Left ventricle myocardium inferior (tissue), 1 donor: ENCODE results near the gene CLEC18C. TPM values are rescaled to one million over a fixed set of nuclear protein-coding genes. Genes with fewer than 3 reads are reported as not detected.
"Not testable (repeated sequence)": the region's sequence is repeated elsewhere in the genome, so short reads cannot be mapped to it uniquely, and the experiment has no call there.

Experiments
- DNase-seq: peaks from one replicate; pipeline ENCODE4 v3.0.0-alpha.2; 2020
- H3K27ac ChIP-seq: fragments of 200-600 bp; replicated peaks from 2 replicates; pipeline ENCODE4 v1.8.0; 2021
- H3K27me3 ChIP-seq: fragments of 200-600 bp; 2 replicates; pipeline ENCODE4 v1.8.0; 2021; ENCODE audit warnings: low read depth
- H3K36me3 ChIP-seq: fragments of 200-600 bp; 2 replicates; pipeline ENCODE4 v1.8.0; 2021
- H3K4me1 ChIP-seq: fragments of 200-600 bp; 2 replicates; pipeline ENCODE4 v1.8.0; 2021
- H3K4me3 ChIP-seq: fragments of 200-600 bp; 2 replicates; pipeline ENCODE4 v1.8.0; 2021; ENCODE audit warnings: mild to moderate bottlenecking, moderate library complexity
- H3K9me3 ChIP-seq: fragments of 200-600 bp; replicated peaks from 2 replicates; pipeline ENCODE4 v1.8.0; 2021
- intact Hi-C: fragments of 100-400 bp; cut with micrococcal nuclease; formaldehyde crosslinking; loops from one replicate; pipeline ENCODE4 v1.11.0; 2022
- total RNA-seq: library from RNA; stranded (reverse); fragmentation: NEBNext Ultra II Directional; extraction: Animal tissue kit (Norgen Biotek cat#: 25700); gene quantifications from one replicate; pipeline ENCODE4 v1.2.1, GENCODE V29; 2021
- donor health status: DM: no; HTN: yes; CAD: no; lungs with severe emphysema.

Gene CLEC18C
- total RNA-seq, 1 donor from 2014 or later = not detected

- H3K9me3 ChIP-seq, H3K4me1 ChIP-seq, intact Hi-C loops, H3K4me3 ChIP-seq, DNase-seq, H3K36me3 ChIP-seq, H3K27ac ChIP-seq, H3K27me3 ChIP-seq: not testable (repeated sequence)
Observed at GRCh38 chr16:70196683-70197300, 23.2 kb downstream of the CLEC18C start.

GRCh38 chr16:70197611-70198010 lies 24.0 kb downstream of the CLEC18C start:
- H3K27me3 ChIP-seq, DNase-seq, H3K9me3 ChIP-seq, H3K4me3 ChIP-seq, H3K36me3 ChIP-seq, intact Hi-C loops, H3K4me1 ChIP-seq, H3K27ac ChIP-seq: not testable (repeated sequence)

GRCh38 chr16:70198230-70198629 lies 24.6 kb downstream of the CLEC18C start:
- intact Hi-C loops, H3K9me3 ChIP-seq, H3K27ac ChIP-seq, H3K27me3 ChIP-seq, H3K36me3 ChIP-seq, H3K4me1 ChIP-seq, H3K4me3 ChIP-seq, DNase-seq: not testable (repeated sequence)

- H3K36me3 ChIP-seq, H3K4me1 ChIP-seq, intact Hi-C loops, DNase-seq, H3K9me3 ChIP-seq, H3K4me3 ChIP-seq, H3K27ac ChIP-seq, H3K27me3 ChIP-seq: not testable (repeated sequence)
Observed at GRCh38 chr16:70198666-70199065, 25.1 kb downstream of the CLEC18C start.

- H3K9me3 ChIP-seq, DNase-seq, H3K36me3 ChIP-seq, H3K27me3 ChIP-seq, intact Hi-C loops, H3K27ac ChIP-seq, H3K4me3 ChIP-seq, H3K4me1 ChIP-seq: not testable (repeated sequence)
Observed at GRCh38 chr16:70199170-70199569, 25.6 kb downstream of the CLEC18C start.

GRCh38 chr16:70200063-70200462 lies 26.5 kb downstream of the CLEC18C start:
- H3K27ac ChIP-seq, DNase-seq, H3K4me1 ChIP-seq, H3K9me3 ChIP-seq, H3K4me3 ChIP-seq, intact Hi-C loops, H3K36me3 ChIP-seq, H3K27me3 ChIP-seq: not testable (repeated sequence)

- H3K4me1 ChIP-seq, H3K9me3 ChIP-seq, H3K4me3 ChIP-seq, intact Hi-C loops, H3K36me3 ChIP-seq, H3K27me3 ChIP-seq, DNase-seq, H3K27ac ChIP-seq: not testable (repeated sequence)
Observed at GRCh38 chr16:70203508-70203907, 29.9 kb downstream of the CLEC18C start.

- DNase-seq, intact Hi-C loops: not testable (repeated sequence)
Observed at GRCh38 chr16:70204010-70204409, 30.4 kb downstream of the CLEC18C start.

GRCh38 chr16:70204668-70205405 lies 31.2 kb downstream of the CLEC18C start:
- intact Hi-C loops, H3K36me3 ChIP-seq, H3K27ac ChIP-seq, H3K4me3 ChIP-seq, DNase-seq, H3K27me3 ChIP-seq, H3K9me3 ChIP-seq, H3K4me1 ChIP-seq: not testable (repeated sequence)

More at GRCh38 chr16:70204010-70204409, 30.4 kb downstream of the CLEC18C start:
- not testable (repeated sequence) for H3K4me1 ChIP-seq, H3K4me3 ChIP-seq, H3K9me3 ChIP-seq, H3K27me3 ChIP-seq, H3K27ac ChIP-seq, H3K36me3 ChIP-seq

GRCh38 chr16:70206382-70206781 lies 32.8 kb downstream of the CLEC18C start:
- intact Hi-C loops, H3K36me3 ChIP-seq, DNase-seq, H3K27me3 ChIP-seq, H3K27ac ChIP-seq, H3K4me3 ChIP-seq, H3K9me3 ChIP-seq, H3K4me1 ChIP-seq: not testable (repeated sequence)

- H3K4me1 ChIP-seq, H3K9me3 ChIP-seq, H3K4me3 ChIP-seq, DNase-seq, intact Hi-C loops, H3K27ac ChIP-seq, H3K27me3 ChIP-seq: not testable (repeated sequence)
- peaks cover 13% of the 10 kb centered on the region for H3K36me3 ChIP-seq
Observed at GRCh38 chr16:70218586-70218985, 45.0 kb downstream of the CLEC18C start.

GRCh38 chr16:70222574-70222973 lies 49.0 kb downstream of the CLEC18C start:
- peaks cover 21% of the 10 kb centered on the region for H3K36me3 ChIP-seq
- H3K4me3 ChIP-seq, DNase-seq, intact Hi-C loops, H3K27ac ChIP-seq, H3K4me1 ChIP-seq, H3K9me3 ChIP-seq, H3K27me3 ChIP-seq: not testable (repeated sequence)

GRCh38 chr16:70223216-70223615 lies 49.6 kb downstream of the CLEC18C start:
- H3K9me3 ChIP-seq, intact Hi-C loops, H3K4me3 ChIP-seq, DNase-seq, H3K4me1 ChIP-seq, H3K27me3 ChIP-seq: not testable (repeated sequence)
- peaks cover 24% of the 10 kb centered on the region for H3K36me3 ChIP-seq
- H3K27ac ChIP-seq = peak overlapping the region; percentile 17

GRCh38 chr16:70223971-70224513 lies 50.5 kb downstream of the CLEC18C start:
- H3K36me3 ChIP-seq = peaks cover 31% of the 10 kb centered on the region
- intact Hi-C loops, H3K9me3 ChIP-seq, H3K4me1 ChIP-seq, H3K4me3 ChIP-seq, H3K27me3 ChIP-seq, DNase-seq: not testable (repeated sequence)
- H3K27ac ChIP-seq = peak overlapping the region; percentile 17
